Measurements from ENCODE around the gene NAB2.

The NAB2 gene

DNA sequence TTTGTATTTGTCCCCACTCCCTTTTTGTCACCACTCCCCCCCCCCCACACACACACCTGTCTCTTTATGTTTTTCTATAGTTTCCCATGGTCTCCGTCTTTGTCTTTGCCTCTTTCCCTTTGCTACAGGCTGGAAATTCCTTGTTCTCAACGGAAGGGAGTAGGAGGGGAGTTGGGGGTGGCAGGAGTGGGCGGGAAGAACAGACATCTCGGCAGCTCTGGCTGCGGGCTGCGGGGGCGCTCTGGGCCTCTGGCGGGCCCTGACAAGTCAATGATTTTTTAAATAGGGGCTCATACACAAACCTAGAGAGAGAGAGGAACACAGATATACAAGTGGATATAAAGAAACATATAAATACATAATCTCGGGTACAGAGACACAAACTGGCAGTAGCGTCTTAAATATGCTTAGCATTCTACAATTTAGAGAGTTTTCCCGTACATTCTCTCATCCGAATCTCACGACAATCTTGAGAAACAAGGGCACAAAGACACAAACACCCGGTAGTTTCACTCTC lies 2.4 kb upstream of the NAB2 start (continued):
- TF ChIP-seq YY2 (tag by site-specific recombination; IDR thresholded peaks at IDR 0.05) (no peak), ZNF658 (tag by site-specific recombination; IDR thresholded peaks at IDR 0.05) (no peak), ZNF37A (tag by site-specific recombination; IDR thresholded peaks at IDR 0.05) (no peak), GFI1B (tag by site-specific recombination; IDR thresholded peaks at IDR 0.05) (no peak), ZNF202 (tag by site-specific recombination; IDR thresholded peaks at IDR 0.05; ENCODE audit: borderline replicate concordance) (no peak), HOXC10 (CRISPR knock-in tag; IDR thresholded peaks at IDR 0.05) (no peak), KLF8 (tag by site-specific recombination; IDR thresholded peaks at IDR 0.05) (no peak; the same call in none of the 2 replicates), SP3 (tag by site-specific recombination; IDR thresholded peaks at IDR 0.05) (no peak; the same call in 1 of the 2 replicates), ZFP69B (tag by site-specific recombination; IDR thresholded peaks at IDR 0.05) (no peak), ZNF501 (tag by site-specific recombination; IDR thresholded peaks at IDR 0.05) (no peak; the same call in 1 of the 2 replicates), ZNF157 (tag by site-specific recombination; IDR thresholded peaks at IDR 0.05) (no peak), GLI4 (tag by site-specific recombination; IDR thresholded peaks at IDR 0.05) (no peak), MZF1 (tag by site-specific recombination; IDR thresholded peaks at IDR 0.05; ENCODE audit: borderline replicate concordance) (no peak; the same call in 1 of the 2 replicates), ZBTB21 (tag by site-specific recombination; IDR thresholded peaks at IDR 0.05) (no peak), EGR2 (tag by site-specific recombination; IDR thresholded peaks at IDR 0.05; ENCODE audit: low read depth) (peak; percentile 95), BCL11A (tag by site-specific recombination; IDR thresholded peaks at IDR 0.05; ENCODE audit: low read depth) (no peak), ZBTB1 (tag by site-specific recombination; IDR thresholded peaks at IDR 0.05) (no peak), ZNF768 (tag by site-specific recombination; IDR thresholded peaks at IDR 0.05) (no peak), ZSCAN16 (tag by site-specific recombination; IDR thresholded peaks at IDR 0.05) (no peak), ZNF311 (tag by site-specific recombination; IDR thresholded peaks at IDR 0.05; ENCODE audit: borderline replicate concordance) (no peak), SCRT1 (tag by site-specific recombination; IDR thresholded peaks at IDR 0.05; ENCODE audit: borderline replicate concordance) (no peak), ZNF776 (tag by site-specific recombination; IDR thresholded peaks at IDR 0.05; ENCODE audit: borderline replicate concordance) (no peak), ZNF24 (tag by site-specific recombination; IDR thresholded peaks at IDR 0.05) (no peak)
- TF ChIP-seq, protein P1, sequence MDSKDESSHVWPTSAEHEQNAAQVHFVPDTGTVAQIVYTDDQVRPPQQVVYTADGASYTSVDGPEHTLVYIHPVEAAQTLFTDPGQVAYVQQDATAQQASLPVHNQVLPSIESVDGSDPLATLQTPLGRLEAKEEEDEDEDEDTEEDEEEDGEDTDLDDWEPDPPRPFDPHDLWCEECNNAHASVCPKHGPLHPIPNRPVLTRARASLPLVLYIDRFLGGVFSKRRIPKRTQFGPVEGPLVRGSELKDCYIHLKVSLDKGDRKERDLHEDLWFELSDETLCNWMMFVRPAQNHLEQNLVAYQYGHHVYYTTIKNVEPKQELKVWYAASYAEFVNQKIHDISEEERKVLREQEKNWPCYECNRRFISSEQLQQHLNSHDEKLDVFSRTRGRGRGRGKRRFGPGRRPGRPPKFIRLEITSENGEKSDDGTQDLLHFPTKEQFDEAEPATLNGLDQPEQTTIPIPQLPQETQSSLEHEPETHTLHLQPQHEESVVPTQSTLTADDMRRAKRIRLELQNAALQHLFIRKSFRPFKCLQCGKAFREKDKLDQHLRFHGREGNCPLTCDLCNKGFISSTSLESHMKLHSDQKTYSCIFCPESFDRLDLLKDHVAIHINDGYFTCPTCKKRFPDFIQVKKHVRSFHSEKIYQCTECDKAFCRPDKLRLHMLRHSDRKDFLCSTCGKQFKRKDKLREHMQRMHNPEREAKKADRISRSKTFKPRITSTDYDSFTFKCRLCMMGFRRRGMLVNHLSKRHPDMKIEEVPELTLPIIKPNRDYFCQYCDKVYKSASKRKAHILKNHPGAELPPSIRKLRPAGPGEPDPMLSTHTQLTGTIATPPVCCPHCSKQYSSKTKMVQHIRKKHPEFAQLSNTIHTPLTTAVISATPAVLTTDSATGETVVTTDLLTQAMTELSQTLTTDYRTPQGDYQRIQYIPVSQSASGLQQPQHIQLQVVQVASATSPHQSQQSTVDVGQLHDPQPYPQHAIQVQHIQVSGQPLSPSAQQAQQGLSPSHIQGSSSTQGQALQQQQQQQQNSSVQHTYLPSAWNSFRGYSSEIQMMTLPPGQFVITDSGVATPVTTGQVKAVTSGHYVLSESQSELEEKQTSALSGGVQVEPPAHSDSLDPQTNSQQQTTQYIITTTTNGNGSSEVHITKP (tag by site-specific recombination; IDR thresholded peaks at IDR 0.05), result 0 out of 2 replicates have a peak, but pooled peaks have one; percentile 43
- TF ChIP-seq, protein P2, sequence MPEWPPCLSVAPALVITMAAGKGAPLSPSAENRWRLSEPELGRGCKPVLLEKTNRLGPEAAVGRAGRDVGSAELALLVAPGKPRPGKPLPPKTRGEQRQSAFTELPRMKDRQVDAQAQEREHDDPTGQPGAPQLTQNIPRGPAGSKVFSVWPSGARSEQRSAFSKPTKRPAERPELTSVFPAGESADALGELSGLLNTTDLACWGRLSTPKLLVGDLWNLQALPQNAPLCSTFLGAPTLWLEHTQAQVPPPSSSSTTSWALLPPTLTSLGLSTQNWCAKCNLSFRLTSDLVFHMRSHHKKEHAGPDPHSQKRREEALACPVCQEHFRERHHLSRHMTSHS (tag by site-specific recombination; IDR thresholded peaks at IDR 0.05), result no peak
- TF ChIP-seq, protein P3, sequence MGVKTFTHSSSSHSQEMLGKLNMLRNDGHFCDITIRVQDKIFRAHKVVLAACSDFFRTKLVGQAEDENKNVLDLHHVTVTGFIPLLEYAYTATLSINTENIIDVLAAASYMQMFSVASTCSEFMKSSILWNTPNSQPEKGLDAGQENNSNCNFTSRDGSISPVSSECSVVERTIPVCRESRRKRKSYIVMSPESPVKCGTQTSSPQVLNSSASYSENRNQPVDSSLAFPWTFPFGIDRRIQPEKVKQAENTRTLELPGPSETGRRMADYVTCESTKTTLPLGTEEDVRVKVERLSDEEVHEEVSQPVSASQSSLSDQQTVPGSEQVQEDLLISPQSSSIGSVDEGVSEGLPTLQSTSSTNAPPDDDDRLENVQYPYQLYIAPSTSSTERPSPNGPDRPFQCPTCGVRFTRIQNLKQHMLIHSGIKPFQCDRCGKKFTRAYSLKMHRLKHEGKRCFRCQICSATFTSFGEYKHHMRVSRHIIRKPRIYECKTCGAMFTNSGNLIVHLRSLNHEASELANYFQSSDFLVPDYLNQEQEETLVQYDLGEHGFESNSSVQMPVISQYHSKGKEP (tag by site-specific recombination; IDR thresholded peaks at IDR 0.05), result no peak
- TF ChIP-seq, protein P4, sequence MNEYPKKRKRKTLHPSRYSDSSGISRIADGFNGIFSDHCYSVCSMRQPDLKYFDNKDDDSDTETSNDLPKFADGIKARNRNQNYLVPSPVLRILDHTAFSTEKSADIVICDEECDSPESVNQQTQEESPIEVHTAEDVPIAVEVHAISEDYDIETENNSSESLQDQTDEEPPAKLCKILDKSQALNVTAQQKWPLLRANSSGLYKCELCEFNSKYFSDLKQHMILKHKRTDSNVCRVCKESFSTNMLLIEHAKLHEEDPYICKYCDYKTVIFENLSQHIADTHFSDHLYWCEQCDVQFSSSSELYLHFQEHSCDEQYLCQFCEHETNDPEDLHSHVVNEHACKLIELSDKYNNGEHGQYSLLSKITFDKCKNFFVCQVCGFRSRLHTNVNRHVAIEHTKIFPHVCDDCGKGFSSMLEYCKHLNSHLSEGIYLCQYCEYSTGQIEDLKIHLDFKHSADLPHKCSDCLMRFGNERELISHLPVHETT (tag by site-specific recombination; IDR thresholded peaks at IDR 0.05), result no peak
- TF ChIP-seq, protein P5, sequence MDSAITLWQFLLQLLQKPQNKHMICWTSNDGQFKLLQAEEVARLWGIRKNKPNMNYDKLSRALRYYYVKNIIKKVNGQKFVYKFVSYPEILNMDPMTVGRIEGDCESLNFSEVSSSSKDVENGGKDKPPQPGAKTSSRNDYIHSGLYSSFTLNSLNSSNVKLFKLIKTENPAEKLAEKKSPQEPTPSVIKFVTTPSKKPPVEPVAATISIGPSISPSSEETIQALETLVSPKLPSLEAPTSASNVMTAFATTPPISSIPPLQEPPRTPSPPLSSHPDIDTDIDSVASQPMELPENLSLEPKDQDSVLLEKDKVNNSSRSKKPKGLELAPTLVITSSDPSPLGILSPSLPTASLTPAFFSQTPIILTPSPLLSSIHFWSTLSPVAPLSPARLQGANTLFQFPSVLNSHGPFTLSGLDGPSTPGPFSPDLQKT (IDR thresholded peaks at IDR 0.05; ENCODE audit: borderline replicate concordance, low read depth, low read length), result no peak
- TF ChIP-seq, protein P6, sequence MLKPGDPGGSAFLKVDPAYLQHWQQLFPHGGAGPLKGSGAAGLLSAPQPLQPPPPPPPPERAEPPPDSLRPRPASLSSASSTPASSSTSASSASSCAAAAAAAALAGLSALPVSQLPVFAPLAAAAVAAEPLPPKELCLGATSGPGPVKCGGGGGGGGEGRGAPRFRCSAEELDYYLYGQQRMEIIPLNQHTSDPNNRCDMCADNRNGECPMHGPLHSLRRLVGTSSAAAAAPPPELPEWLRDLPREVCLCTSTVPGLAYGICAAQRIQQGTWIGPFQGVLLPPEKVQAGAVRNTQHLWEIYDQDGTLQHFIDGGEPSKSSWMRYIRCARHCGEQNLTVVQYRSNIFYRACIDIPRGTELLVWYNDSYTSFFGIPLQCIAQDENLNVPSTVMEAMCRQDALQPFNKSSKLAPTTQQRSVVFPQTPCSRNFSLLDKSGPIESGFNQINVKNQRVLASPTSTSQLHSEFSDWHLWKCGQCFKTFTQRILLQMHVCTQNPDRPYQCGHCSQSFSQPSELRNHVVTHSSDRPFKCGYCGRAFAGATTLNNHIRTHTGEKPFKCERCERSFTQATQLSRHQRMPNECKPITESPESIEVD (tag by site-specific recombination; IDR thresholded peaks at IDR 0.05), result no peak
